Adrenal gland (tissue), 12 donors: ENCODE data around the gene TAF4. TPM values are rescaled to one million over a fixed set of nuclear protein-coding genes. Genes with fewer than 3 reads are reported as not detected.

ENCODE experiments used
- DNase-seq, 7 donors: peaks; one replicate each; pipeline ENCODE4 v3.0.0-alpha.2; 2019 to 2020
- H3K27ac ChIP-seq, 5 donors: fragments of 200-600 bp; sonication (generic) in 4 of 5; 1 replicate in 3 of 5; 2 replicates in 2 of 5; pipeline versions ENCODE4 v1.5.1 to v1.8.0; 2016 to 2020; ENCODE audit warnings: mild to moderate bottlenecking in 1 of 5
- H3K27me3 ChIP-seq: fragments of 200-600 bp; 2 replicates; pipeline ENCODE4 v1.8.0; 2021
- H3K36me3 ChIP-seq, 2 donors: fragments of 200-600 bp; replicated peaks in 1 of 2; 1 replicate in 1 of 2; 2 replicates in 1 of 2; pipeline versions ENCODE4 v1.5.1 to v1.8.0; 2018 to 2022
- H3K4me1 ChIP-seq, 2 donors: fragments of 200-600 bp; replicated peaks in 1 of 2; 1 replicate in 1 of 2; 2 replicates in 1 of 2; pipeline versions ENCODE4 v1.5.1 to v1.8.0; 2018 to 2021
- H3K4me3 ChIP-seq, 4 donors: fragments of 200-600 bp; sonication (generic) in 3 of 4; one replicate each; pipeline ENCODE4 v1.5.1; 2016 to 2018
- H3K9me3 ChIP-seq, 3 donors: fragments of 200-600 bp; sonication (generic) in 1 of 3; replicated peaks in 1 of 3; 1 replicate in 2 of 3; 2 replicates in 1 of 3; pipeline versions ENCODE4 v1.5.1 to v1.8.0; 2016 to 2021
- CTCF ChIP-seq, 6 experiments: fragments of 450-650 bp in 4 of 6; fragments of 200-600 bp in 2 of 6; sonication (generic) in 1 of 6; IDR thresholded peaks; 1 replicate in 5 of 6; 2 replicates in 1 of 6; pipeline versions ENCODE4 v1.5.1 to v1.8.0; 2016 to 2021; ENCODE audit warnings: antibody characterized with exemption in 6 of 6, mild to moderate bottlenecking in 2 of 6, moderate library complexity in 1 of 6
- POLR2A ChIP-seq, 2 donors: fragments of 450-650 bp; IDR thresholded peaks; one replicate each; pipeline ENCODE4 v1.6.1; 2017; ENCODE audit warnings: antibody characterized with exemption in 2 of 2, mild to moderate bottlenecking in 2 of 2, moderate library complexity in 1 of 2
- WGBS, 4 donors: extraction: QIAGEN DNeasy Blood & Tissue Kit in 2 of 4; methylation state at CpG; one replicate each; pipeline versions ENCODE4 v1.1.5 to v1.1.7; 2013 to 2017; 5-methylcytosine and 5-hydroxymethylcytosine counted together
- intact Hi-C, 2 donors: fragments of 100-400 bp; cut with DNase I; formaldehyde crosslinking; loops; one replicate each; pipeline versions ENCODE4 v1.14.1 to v1.15.0; 2022 to 2023
- polyA plus RNA-seq, 3 donors: library from polyadenylated mRNA; stranded (reverse); fragments of 200-250 nt in 2 of 3; fragments of 350-450 nt in 1 of 3; fragmentation: Illumina TruSeq in 1 of 3; extraction: RNeasy Lipid Tissue Mini Kit (QIAGEN cat#74804) in 1 of 3; gene quantifications; one replicate each; pipeline ENCODE4 v1.2.3, GENCODE V29; 2013 to 2014
- total RNA-seq, 9 donors: library from RNA; depleted of rRNA in 4 of 9; stranded (reverse); fragments of >200 nt in 4 of 9; fragments of 120-200 nt in 1 of 9; fragmentation: NEBNext Ultra II Directional in 1 of 9; extraction: Animal tissue kit (Norgen Biotek cat#: 25700) in 1 of 9; gene quantifications; one replicate each; pipeline versions ENCODE4 v1.1.0 to v1.2.4, GENCODE V29; 2013 to 2023
- donor health status: healthy with polysubstance abuse.
- donor health status: Bipolar disorder and iron deficiency.
- donor health status: DM: yes; HTN: yes; CAD: no.
- donor health status: DM: no; HTN: no; CAD: no.
- donor health status: DM: no; HTN: no; CAD: no.
- donor health status: DM: yes; HTN: yes; CAD: no.

Gene TAF4
- total and polyA plus RNA-seq, 12 donors, result 5.2 to 30.9 (median 14.8) TPM

GRCh38 chr20:61951695-61952533 lies 113.8 kb downstream of the TAF4 start:
- peaks cover 2 to 9% of the 10 kb centered on the region in 2 donors for H3K4me1 ChIP-seq
- H3K4me3 ChIP-seq, result no peak overlapping the region
- WGBS, 4 donors, result 47 to 58% (median 52%) methylated on average over 16 to 21 of the region's 22 CpGs; no CpG with 5 or more reads in 1 of the 4 donors
- intact Hi-C loops, result no loop called here
- H3K27me3 ChIP-seq, result no peaks in the 10 kb centered on the region
- DNase-seq, result peak in 4 of 7 donors; percentile 13 to 33 (median 15)
- no peaks in the 10 kb centered on the region for H3K9me3 ChIP-seq
- no peak for TF ChIP-seq CTCF (IDR thresholded peaks at IDR 0.05)
- TF ChIP-seq POLR2A (IDR thresholded peaks at IDR 0.05), result no peak
- H3K36me3 ChIP-seq, result no peaks in the 10 kb centered on the region
- no peak overlapping the region for H3K27ac ChIP-seq

- intact Hi-C loops, result no loop called here
- no peak for TF ChIP-seq CTCF (IDR thresholded peaks at IDR 0.05)
- TF ChIP-seq POLR2A (IDR thresholded peaks at IDR 0.05), result no peak
- Histone ChIP-seq H3K9me3 (no peaks in the 10 kb centered on the region), H3K4me3 (no peak overlapping the region), H3K4me1 (no peaks in the 10 kb centered on the region), H3K36me3 (no peaks in the 10 kb centered on the region), H3K27me3 (no peaks in the 10 kb centered on the region), H3K27ac (no peak overlapping the region)
- 57 to 100% (median 75%) methylated on average over 1 to 7 of the region's 7 CpGs for whole genome bisulfite sequencing, 4 donors
- DNase-seq, result peak in 3 of 7 donors; percentile 2 to 7 (median 6)
Measured at GRCh38 chr20:61950641-61951071, 115.0 kb downstream of the TAF4 start.

- H3K9me3 ChIP-seq, result no peaks in the 10 kb centered on the region
- intact Hi-C loops, result no loop called here
- WGBS, 4 donors, result 83 to 90% (median 90%) methylated on average over 2 to 21 of the region's 21 CpGs
- no peaks in the 10 kb centered on the region for H3K36me3 ChIP-seq
- no peak for TF ChIP-seq POLR2A (IDR thresholded peaks at IDR 0.05)
- no peak for TF ChIP-seq CTCF (IDR thresholded peaks at IDR 0.05)
- no peak overlapping the region for H3K4me3 ChIP-seq
- H3K4me1 ChIP-seq, result no peaks in the 10 kb centered on the region
- H3K27ac ChIP-seq, result no peak overlapping the region
- peak in 2 of 7 donors; percentile 3 to 9 for DNase-seq
- H3K27me3 ChIP-seq, result no peaks in the 10 kb centered on the region
Measured at GRCh38 chr20:61949714-61950640, 115.7 kb downstream of the TAF4 start.

GRCh38 chr20:61949363-61949713 lies 116.3 kb downstream of the TAF4 start:
- no peaks in the 10 kb centered on the region for H3K27me3 ChIP-seq
- TF ChIP-seq POLR2A (IDR thresholded peaks at IDR 0.05), result no peak
- no peak for TF ChIP-seq CTCF (IDR thresholded peaks at IDR 0.05)
- no peak overlapping the region for H3K4me3 ChIP-seq
- H3K36me3 ChIP-seq, result no peaks in the 10 kb centered on the region
- H3K9me3 ChIP-seq, result no peaks in the 10 kb centered on the region
- intact Hi-C loops, result no loop called here
- no peaks in the 10 kb centered on the region for H3K4me1 ChIP-seq
- 92 to 96% (median 95%) methylated on average over 4 to 7 of the region's 7 CpGs for WGBS, 4 donors
- H3K27ac ChIP-seq, result no peak overlapping the region
- DNase-seq, result peak in 1 of 7 donors; percentile 2
